ENCODE measurements around the gene GAPVD1. TPM values are rescaled to one million over a fixed set of nuclear protein-coding genes. Genes with fewer than 3 reads are reported as not detected.
A peak's percentile ranks its signal among the peaks of the same experiment; 100 is the strongest.
"Not testable (repeated sequence)": the region's sequence is repeated elsewhere in the genome, so short reads cannot be mapped to it uniquely, and the experiment has no call there.

GAPVD1 gene
- total RNA-seq, 2 donors from 2014 or later, result 82.8 to 105 TPM

GRCh38 chr9:125258160-125258785 lies 3.4 kb upstream of the GAPVD1 start:
- Histone ChIP-seq H3K27me3 (replicated peaks; ENCODE audit: insufficient read depth) (no peaks in the 10 kb centered on the region), H3K9me3 (no peaks in the 10 kb centered on the region), H3K27ac (no peak overlapping the region), H3K4me1 (ENCODE audit: control insufficient read depth in 1 of 2, low read depth in 2 of 2) (peaks cover 10 to 11% of the 10 kb centered on the region in 2 donors), H3K4me3 (no peak overlapping the region), H3K36me3 (no peaks in the 10 kb centered on the region)
- ATAC-seq (ENCODE audit: insufficient number of reproducible peaks, low FRiP score, low read depth) (no peak), DNase-seq (ENCODE audit: low spot score) (no peak)
- TF ChIP-seq CTCF (IDR thresholded peaks at IDR 0.05), result no peak

GRCh38 chr9:125258832-125259534 lies 2.6 kb upstream of the GAPVD1 start:
- no peak overlapping the region for H3K4me3 ChIP-seq
- H3K9me3 ChIP-seq, result no peaks in the 10 kb centered on the region

GRCh38 chr9:125260561-125260960 lies 1.1 kb upstream of the GAPVD1 start:
- Histone ChIP-seq H3K27me3 (replicated peaks; ENCODE audit: insufficient read depth) (no peaks in the 10 kb centered on the region), H3K4me1 (ENCODE audit: control insufficient read depth in 1 of 2, low read depth in 2 of 2) (peaks cover 23 to 26% of the 10 kb centered on the region in 2 donors), H3K27ac (peak overlapping the region in 1 of 2 donors; percentile 83), H3K9me3 (no peaks in the 10 kb centered on the region), H3K36me3 (peaks cover 5% of the 10 kb centered on the region), H3K4me3 (no peak overlapping the region)
- no peak for TF ChIP-seq CTCF (IDR thresholded peaks at IDR 0.05)
- ATAC-seq (ENCODE audit: insufficient number of reproducible peaks, low FRiP score, low read depth), result no peak
- DNase-seq (ENCODE audit: low spot score), result no peak

More at GRCh38 chr9:125258832-125259534, 2.6 kb upstream of the GAPVD1 start:
- TF ChIP-seq CTCF (IDR thresholded peaks at IDR 0.05), result no peak
- Histone ChIP-seq H3K4me1 (ENCODE audit: control insufficient read depth in 1 of 2, low read depth in 2 of 2) (peaks cover 15 to 18% of the 10 kb centered on the region in 2 donors), H3K27ac (no peak overlapping the region), H3K27me3 (replicated peaks; ENCODE audit: insufficient read depth) (no peaks in the 10 kb centered on the region), H3K36me3 (peaks cover 1% of the 10 kb centered on the region)
- no peak for DNase-seq (ENCODE audit: low spot score)
- ATAC-seq (ENCODE audit: insufficient number of reproducible peaks, low FRiP score, low read depth), result no peak

- no peak for ATAC-seq (ENCODE audit: insufficient number of reproducible peaks, low FRiP score, low read depth)
- Histone ChIP-seq H3K27ac (peak overlapping the region; percentile 75 to 83), H3K36me3 (peaks cover 5% of the 10 kb centered on the region)
These were observed 817 bp downstream of the GAPVD1 start for GRCh38 chr9:125262294-125262991.

GRCh38 chr9:125264068-125264467 lies 2.4 kb downstream of the GAPVD1 start:
- H3K9me3 ChIP-seq; ATAC-seq (ENCODE audit: insufficient number of reproducible peaks, low FRiP score, low read depth); DNase-seq (ENCODE audit: low spot score); H3K4me3 ChIP-seq; H3K27me3 ChIP-seq (replicated peaks; ENCODE audit: insufficient read depth); H3K36me3 ChIP-seq: not testable (repeated sequence)
- peaks cover 30 to 37% of the 10 kb centered on the region in 2 donors for H3K4me1 ChIP-seq (ENCODE audit: control insufficient read depth in 1 of 2, low read depth in 2 of 2)
- peak overlapping the region in 1 of 2 donors; percentile 40 for H3K27ac ChIP-seq

More at GRCh38 chr9:125262294-125262991, 817 bp downstream of the GAPVD1 start:
- TF ChIP-seq CTCF (IDR thresholded peaks at IDR 0.05), result no peak
- Histone ChIP-seq H3K27me3 (replicated peaks; ENCODE audit: insufficient read depth) (no peaks in the 10 kb centered on the region), H3K4me1 (ENCODE audit: control insufficient read depth in 1 of 2, low read depth in 2 of 2) (peaks cover 23 to 26% of the 10 kb centered on the region in 2 donors), H3K4me3 (peak overlapping the region; percentile 99), H3K9me3 (no peaks in the 10 kb centered on the region)
- no peak for DNase-seq (ENCODE audit: low spot score)
